ENCODE results near the gene SP140L. TPM values are rescaled to one million over a fixed set of nuclear protein-coding genes. Genes with fewer than 3 reads are reported as not detected.

SP140L gene
- total RNA-seq, 4 donors from 2014 or later, result 5.3 to 37.5 (median 18.3) TPM

DNA sequence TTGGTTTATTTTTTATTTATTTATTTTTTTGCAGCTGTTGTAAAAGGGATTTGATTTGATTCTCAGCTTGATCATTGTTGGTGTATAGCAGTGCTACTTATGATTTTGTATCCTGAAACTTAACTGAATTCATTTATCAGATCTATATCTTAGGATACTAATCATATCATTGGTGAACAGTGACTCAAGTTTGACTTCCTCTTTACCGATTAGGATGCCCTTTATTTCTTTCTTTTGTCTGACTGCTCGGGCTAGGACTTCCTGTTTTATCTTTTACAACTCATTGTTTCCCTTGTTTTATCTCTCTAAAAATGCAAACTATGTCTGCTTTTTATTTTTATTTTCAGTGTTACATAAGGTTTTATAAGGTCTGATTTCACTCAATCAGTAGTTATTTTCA, 112.6 kb downstream of the SP140L start:
- DNase-seq (ENCODE audit: low spot score) (no peak), ATAC-seq (ENCODE audit: low FRiP score) (no peak)
- TF ChIP-seq, protein P1, sequence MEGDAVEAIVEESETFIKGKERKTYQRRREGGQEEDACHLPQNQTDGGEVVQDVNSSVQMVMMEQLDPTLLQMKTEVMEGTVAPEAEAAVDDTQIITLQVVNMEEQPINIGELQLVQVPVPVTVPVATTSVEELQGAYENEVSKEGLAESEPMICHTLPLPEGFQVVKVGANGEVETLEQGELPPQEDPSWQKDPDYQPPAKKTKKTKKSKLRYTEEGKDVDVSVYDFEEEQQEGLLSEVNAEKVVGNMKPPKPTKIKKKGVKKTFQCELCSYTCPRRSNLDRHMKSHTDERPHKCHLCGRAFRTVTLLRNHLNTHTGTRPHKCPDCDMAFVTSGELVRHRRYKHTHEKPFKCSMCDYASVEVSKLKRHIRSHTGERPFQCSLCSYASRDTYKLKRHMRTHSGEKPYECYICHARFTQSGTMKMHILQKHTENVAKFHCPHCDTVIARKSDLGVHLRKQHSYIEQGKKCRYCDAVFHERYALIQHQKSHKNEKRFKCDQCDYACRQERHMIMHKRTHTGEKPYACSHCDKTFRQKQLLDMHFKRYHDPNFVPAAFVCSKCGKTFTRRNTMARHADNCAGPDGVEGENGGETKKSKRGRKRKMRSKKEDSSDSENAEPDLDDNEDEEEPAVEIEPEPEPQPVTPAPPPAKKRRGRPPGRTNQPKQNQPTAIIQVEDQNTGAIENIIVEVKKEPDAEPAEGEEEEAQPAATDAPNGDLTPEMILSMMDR (IDR thresholded peaks at IDR 0.05), result no peak

DNA sequence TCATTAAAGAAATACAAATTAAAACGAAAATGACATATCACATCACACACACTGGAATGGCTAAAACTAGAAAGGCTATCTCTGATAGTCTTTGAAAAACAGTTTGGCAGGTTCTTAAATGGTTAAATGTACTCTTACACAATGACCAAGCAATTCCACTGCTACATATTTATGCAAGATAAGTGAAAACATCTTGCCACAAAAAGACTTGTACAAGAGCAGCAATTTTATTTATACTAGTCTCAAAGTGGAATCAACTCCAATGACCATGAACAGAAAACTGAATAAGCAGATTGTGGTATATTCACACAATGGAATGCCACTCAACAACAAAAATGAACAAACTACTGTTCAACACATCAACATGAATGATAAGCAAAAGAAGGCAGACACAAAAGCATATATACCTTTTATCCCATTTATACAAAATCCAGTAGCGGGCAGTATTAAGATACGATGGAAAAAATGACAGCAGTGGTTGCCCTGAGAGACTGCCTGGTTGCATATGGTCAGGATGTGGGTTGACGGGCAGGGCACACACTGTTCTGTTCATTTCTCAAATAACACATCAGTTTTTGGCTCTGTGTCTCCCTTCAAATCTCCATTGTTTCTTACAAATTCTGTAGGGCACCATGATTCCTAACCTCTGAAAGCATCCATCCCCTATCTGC, 114.4 kb downstream of the SP140L start:
- ATAC-seq (ENCODE audit: low FRiP score) (no peak), DNase-seq (ENCODE audit: low spot score) (no peak)
- TF ChIP-seq, protein P1 (IDR thresholded peaks at IDR 0.05), result no peak

DNA sequence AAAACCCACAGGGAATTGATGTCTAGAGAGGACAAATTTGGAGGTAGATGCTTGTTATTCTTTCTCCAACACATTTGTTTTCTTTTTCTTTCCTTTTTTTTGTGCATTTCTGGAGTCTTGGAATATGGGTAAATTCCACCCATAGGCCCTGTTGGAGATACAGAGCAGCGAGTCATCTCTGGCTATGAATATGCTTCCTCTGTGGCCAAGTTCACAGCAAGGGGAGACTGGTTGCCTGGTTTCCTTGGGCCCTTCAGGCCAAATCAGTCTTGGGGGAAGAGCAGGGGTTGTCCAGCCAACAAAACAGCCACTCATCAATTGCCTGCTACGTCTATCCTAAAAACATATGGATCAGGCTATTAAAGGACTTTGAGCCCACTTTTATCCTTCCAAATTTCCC, 116.5 kb downstream of the SP140L start:
- no peak for ATAC-seq (ENCODE audit: low FRiP score)
- TF ChIP-seq, protein P1 (IDR thresholded peaks at IDR 0.05), result no peak
- DNase-seq (ENCODE audit: low spot score), result no peak

DNA sequence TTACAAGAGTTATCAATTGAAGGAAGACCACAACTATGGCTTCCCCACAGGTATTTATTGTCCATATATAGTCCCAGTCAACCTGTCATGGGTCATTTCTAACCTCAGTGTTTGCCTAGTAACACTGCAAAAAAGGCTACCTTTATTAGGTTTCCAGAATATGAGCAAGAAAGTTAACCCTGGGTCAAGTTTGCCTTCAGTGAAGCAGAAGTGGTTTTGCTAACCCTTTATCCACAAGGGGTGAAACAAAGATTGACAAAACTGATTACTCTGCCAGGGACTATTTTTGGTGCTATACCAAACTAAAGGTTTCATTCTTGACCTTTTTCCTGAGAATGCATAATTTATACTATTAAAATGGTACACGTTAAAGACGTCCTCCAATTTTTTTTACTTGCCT, 117.8 kb downstream of the SP140L start:
- no peak for DNase-seq (ENCODE audit: low spot score)
- no peak for ATAC-seq (ENCODE audit: low FRiP score)
- TF ChIP-seq, protein P1 (IDR thresholded peaks at IDR 0.05), result no peak

DNA sequence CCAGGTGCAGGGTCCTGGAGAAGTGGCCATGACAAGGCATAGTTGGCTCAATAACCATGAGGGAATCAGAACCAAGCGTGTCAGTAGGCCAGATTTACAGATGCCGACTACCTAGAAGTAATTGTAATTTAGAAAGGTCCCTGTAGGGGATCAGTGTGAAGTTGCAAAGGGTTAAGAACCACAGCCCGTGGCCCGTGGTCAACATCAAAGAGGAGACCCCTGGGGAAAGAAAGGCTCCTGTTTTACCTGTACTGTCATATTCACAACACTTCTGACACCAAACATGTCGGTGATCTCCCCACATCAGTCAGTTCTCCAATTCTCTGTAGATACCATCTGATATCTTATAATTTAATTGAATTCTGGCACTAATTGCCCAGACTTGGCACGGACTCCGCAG, 120.0 kb downstream of the SP140L start:
- no peak for ATAC-seq (ENCODE audit: low FRiP score)
- DNase-seq (ENCODE audit: low spot score), result no peak
- TF ChIP-seq, protein P1 (IDR thresholded peaks at IDR 0.05), result no peak

DNA sequence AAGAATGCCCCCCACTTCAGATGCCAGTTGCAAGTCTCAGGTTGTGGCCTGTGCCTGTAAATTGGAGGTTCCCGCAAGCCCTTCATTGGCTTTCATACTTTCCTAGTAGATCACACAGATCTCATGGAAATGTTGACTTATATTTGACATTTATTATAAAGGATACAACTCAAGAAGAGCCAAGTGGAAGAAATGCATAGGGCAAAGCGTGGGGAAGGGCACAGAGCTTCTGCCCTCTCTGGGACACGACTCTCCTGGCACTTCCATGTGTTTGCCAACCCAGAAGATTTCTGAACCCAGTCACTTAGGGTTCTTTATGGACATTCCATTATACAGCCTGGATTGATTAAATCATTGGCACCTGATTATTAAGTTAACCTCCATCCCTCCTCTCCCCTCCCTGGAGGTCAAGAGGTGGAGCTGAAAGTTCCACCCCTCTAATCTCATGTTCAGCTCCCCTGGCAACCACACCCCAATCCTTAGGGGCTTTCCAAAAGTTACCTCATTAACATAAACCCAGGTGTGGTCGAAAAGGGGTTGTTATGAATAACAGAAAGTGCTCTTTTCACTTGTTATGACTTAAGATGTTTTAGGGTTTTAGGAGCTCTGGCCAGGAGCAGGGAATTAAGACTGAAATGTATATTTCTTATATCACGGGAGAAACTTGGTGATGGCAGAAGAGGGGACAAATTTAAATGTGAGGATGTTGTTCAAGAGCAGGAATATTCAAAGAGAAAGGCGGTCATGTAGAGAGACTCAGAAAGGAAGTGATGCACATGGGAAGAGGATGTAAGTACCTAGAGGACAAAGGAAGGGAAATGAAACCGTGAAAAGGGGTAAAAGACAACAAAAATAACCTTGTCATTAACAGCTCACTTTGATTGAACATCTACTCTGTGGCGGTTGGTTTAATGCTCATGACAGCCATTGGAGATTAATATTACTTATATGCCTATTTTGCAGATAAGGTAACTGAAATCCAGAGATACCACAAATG, 120.8 kb downstream of the SP140L start:
- ATAC-seq (ENCODE audit: low FRiP score), result no peak
- TF ChIP-seq, protein P1 (IDR thresholded peaks at IDR 0.05), result no peak

More for the DNA sequence above, 120.8 kb downstream of the SP140L start:
- DNase-seq (ENCODE audit: low spot score), result no peak

Measured in omental fat pad (tissue), 4 donors.